GM06990 (cell line): ENCODE measurements around the gene MAVS.

Experiments
- DNase-seq: peaks from one replicate; pipeline ENCODE4 v3.0.0-alpha.2; 2011; ENCODE audit not compliant: insufficient read length; ENCODE audit errors: extremely low read depth
- H3K27me3 ChIP-seq: replicated peaks from 2 replicates; pipeline ENCODE4 v1.6.0; 2011; ENCODE audit warnings: low read length; ENCODE audit not compliant: control insufficient read depth, insufficient read depth
- H3K36me3 ChIP-seq: 2 replicates; pipeline ENCODE4 v1.5.1; 2011; ENCODE audit warnings: low read length; ENCODE audit not compliant: control insufficient read depth, insufficient read depth
- H3K4me3 ChIP-seq: replicated peaks from 2 replicates; pipeline ENCODE4 v1.5.1; 2011; ENCODE audit warnings: low read depth, mild to moderate bottlenecking, control low read depth, low read length
- CTCF ChIP-seq: IDR thresholded peaks from 2 replicates; pipeline ENCODE4 v1.5.1; 2011; ENCODE audit warnings: low read length, control low read depth, mild to moderate bottlenecking, inconsistent platforms; ENCODE audit not compliant: insufficient read depth, poor library complexity, severe bottlenecking

Gene MAVS

GRCh38 chr20:3812259-3812681 is 34.4 kb upstream of the MAVS start:
- no peak for TF ChIP-seq CTCF
- no peak for DNase-seq
- Histone ChIP-seq H3K27me3 (no peaks in the 10 kb centered on the region), H3K4me3 (no peak overlapping the region), H3K36me3 (no peaks in the 10 kb centered on the region)

- no peak for DNase-seq
- no peak for TF ChIP-seq CTCF
- H3K27me3 ChIP-seq, result no peaks in the 10 kb centered on the region
These were observed 33.4 kb upstream of the MAVS start for GRCh38 chr20:3812975-3813847.

GRCh38 chr20:3813848-3814581 is 32.6 kb upstream of the MAVS start:
- H3K27me3 ChIP-seq, result no peaks in the 10 kb centered on the region
- H3K36me3 ChIP-seq, result no peaks in the 10 kb centered on the region
- no peak for DNase-seq
- no peak overlapping the region for H3K4me3 ChIP-seq
- no peak for TF ChIP-seq CTCF

More at GRCh38 chr20:3812975-3813847, 33.4 kb upstream of the MAVS start:
- Histone ChIP-seq H3K4me3 (no peak overlapping the region), H3K36me3 (no peaks in the 10 kb centered on the region)

GRCh38 chr20:3814928-3815495 is 31.6 kb upstream of the MAVS start:
- H3K4me3 ChIP-seq, result no peak overlapping the region
- H3K36me3 ChIP-seq, result no peaks in the 10 kb centered on the region
- H3K27me3 ChIP-seq, result no peaks in the 10 kb centered on the region
- no peak for DNase-seq
- no peak for TF ChIP-seq CTCF

GRCh38 chr20:3815703-3816315 is 30.8 kb upstream of the MAVS start:
- Histone ChIP-seq H3K27me3 (no peaks in the 10 kb centered on the region), H3K36me3 (no peaks in the 10 kb centered on the region), H3K4me3 (no peak overlapping the region)
- no peak for TF ChIP-seq CTCF
- no peak for DNase-seq
